HT1080 (cell line): ENCODE measurements around the gene HUNK. TPM values are rescaled to one million over a fixed set of nuclear protein-coding genes. Genes with fewer than 3 reads are reported as not detected.
A peak's percentile ranks its signal among the peaks of the same experiment; 100 is the strongest.

Experiments
- DNase-seq: peaks from one replicate; pipeline ENCODE4 v3.0.0-alpha.2; 2015; ENCODE audit warnings: low read depth
- total RNA-seq: library from RNA; depleted of rRNA; stranded (reverse); fragments of >200 nt; shearing (Covaris generic); gene quantifications from 2 replicates; pipeline ENCODE4 v1.2.3, GENCODE V29; 2014

HUNK gene
- total RNA-seq, 1 experiment from 2014 or later: not detected

GRCh38 chr21:31895077-31895835, 22.4 kb downstream of the HUNK start:
- DNase-seq: no peak

- DNase-seq: no peak
Observed at GRCh38 chr21:31896019-31896418, 23.2 kb downstream of the HUNK start.

GRCh38 chr21:31897311-31897710, 24.5 kb downstream of the HUNK start:
- DNase-seq: no peak

- DNase-seq: no peak
Observed at GRCh38 chr21:31898933-31899630, 26.3 kb downstream of the HUNK start.

- DNase-seq: no peak
Observed at GRCh38 chr21:31900121-31900895, 27.5 kb downstream of the HUNK start.

- no peak for DNase-seq
Observed at GRCh38 chr21:31901315-31901714, 28.5 kb downstream of the HUNK start.

GRCh38 chr21:31902438-31902837, 29.6 kb downstream of the HUNK start:
- no peak for DNase-seq

- no peak for DNase-seq
Observed at GRCh38 chr21:31903896-31904295, 31.1 kb downstream of the HUNK start.

- no peak for DNase-seq
Observed at GRCh38 chr21:31905503-31906451, 33.0 kb downstream of the HUNK start.

GRCh38 chr21:31908106-31909031, 35.5 kb downstream of the HUNK start:
- no peak for DNase-seq

- no peak for DNase-seq
Observed at GRCh38 chr21:31909153-31910073, 36.6 kb downstream of the HUNK start.

GRCh38 chr21:31910074-31910470, 37.3 kb downstream of the HUNK start:
- no peak for DNase-seq

GRCh38 chr21:31911138-31911907, 38.5 kb downstream of the HUNK start:
- peak; percentile 11 for DNase-seq

- no peak for DNase-seq
Observed at GRCh38 chr21:31912501-31912900, 39.7 kb downstream of the HUNK start.

GRCh38 chr21:31913182-31913608, 40.4 kb downstream of the HUNK start:
- DNase-seq: no peak

GRCh38 chr21:31914472-31914871, 41.7 kb downstream of the HUNK start:
- no peak for DNase-seq

- DNase-seq: no peak
Observed at GRCh38 chr21:31915566-31915965, 42.7 kb downstream of the HUNK start.

- DNase-seq: no peak
Observed at GRCh38 chr21:31917108-31917507, 44.3 kb downstream of the HUNK start.
